H1 (cell line): Measurements from ENCODE around the gene ACTN3. TPM values are rescaled to one million over a fixed set of nuclear protein-coding genes. Genes with fewer than 3 reads are reported as not detected.

Experiments used
- BCL11A ChIP-seq, 2 experiments: IDR thresholded peaks; one replicate each; pipeline ENCODE4 v1.6.1; 2011; ENCODE audit warnings: low read depth in 2 of 2, low read length in 2 of 2, mild to moderate bottlenecking in 2 of 2
- EP300 ChIP-seq, 2 experiments: IDR thresholded peaks; 1 replicate in 1 of 2; 2 replicates in 1 of 2; pipeline ENCODE4 v1.6.1; 2011 to 2012; ENCODE audit warnings: low read depth in 2 of 2, low read length in 2 of 2, mild to moderate bottlenecking in 2 of 2, borderline replicate concordance in 1 of 2, inconsistent platforms in 1 of 2, moderate library complexity in 1 of 2
- KDM1A ChIP-seq: fragments of 200-600, 300-600 bp; sonication (generic); IDR thresholded peaks from 2 replicates; pipeline ENCODE4 v1.7.1; 2016; ENCODE audit warnings: mild to moderate bottlenecking, low read length, borderline replicate concordance
- PHF8 ChIP-seq: fragments of 200-600 bp; sonication (generic); conservative IDR thresholded peaks from 2 replicates; pipeline ENCODE4 v1.7.1; 2012; ENCODE audit warnings: low read depth, mild to moderate bottlenecking, inconsistent platforms, low read length, moderate library complexity
- RNF2 ChIP-seq: fragments of 200-900, 300-1000 bp; sonication (generic); IDR thresholded peaks from 2 replicates; pipeline ENCODE4 v1.7.1; 2016; ENCODE audit warnings: borderline replicate concordance, low read depth, mild to moderate bottlenecking, antibody characterized with exemption, low read length; ENCODE audit not compliant: poor library complexity, severe bottlenecking; ENCODE audit errors: missing control alignments
- polyA plus RNA-seq, 7 experiments: library from polyadenylated mRNA; depleted of rRNA in 3 of 7; stranded (reverse) in 5 of 7; unstranded in 2 of 7; fragments of >200 nt in 5 of 7; fragments of 200-250 nt in 2 of 7; gene quantifications; 1 replicate in 5 of 7; 2 replicates in 1 of 7; 4 replicates in 1 of 7; pipeline versions ENCODE4 v1.2.1 to v1.2.3, GENCODE V29; 2011 to 2013; ENCODE audit warnings: missing spikeins in 2 of 7, mixed read lengths in 2 of 7
- total RNA-seq: library from RNA; stranded (reverse); fragmentation: NEBNext Ultra II Directional; extraction: Animal tissue kit (Norgen Biotek cat#: 25700); gene quantifications from 2 replicates; pipeline ENCODE4 v1.2.1, GENCODE V29; 2021

The ACTN3 gene
- total and polyA plus RNA-seq, 2 of the 8 experiments (the other 6 are each of a cell fraction or from before 2014, with no cell fraction given), result 30.8 to 36.7 TPM

DNA sequence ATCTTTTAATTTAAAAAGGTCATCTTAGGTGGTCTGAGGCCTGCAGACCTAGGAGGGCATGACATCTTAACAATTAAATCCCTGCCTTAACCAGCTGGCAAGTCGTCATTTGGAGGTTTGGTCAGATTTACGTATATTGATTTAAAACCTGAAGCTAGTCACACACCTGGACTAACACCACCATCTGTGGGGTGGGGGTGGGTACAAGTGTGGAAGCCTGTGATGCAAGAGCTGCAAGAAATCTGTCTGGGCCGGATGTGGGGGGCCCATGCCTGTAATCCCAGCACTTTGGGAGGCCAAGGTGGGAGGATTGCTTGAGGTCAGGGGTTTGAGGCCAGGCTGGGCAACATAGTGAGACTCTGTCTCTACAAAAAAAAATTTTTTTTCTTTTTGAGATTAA is 34.6 kb downstream of the ACTN3 start (continued):
- TF ChIP-seq RNF2, result no peak
- no peak for TF ChIP-seq EP300 (IDR thresholded peaks at IDR 0.05; ENCODE audit: borderline replicate concordance in 1 of 2, low read depth in 2 of 2, low read length in 2 of 2)
- no peak for TF ChIP-seq KDM1A
- no peak for TF ChIP-seq BCL11A (IDR thresholded peaks at IDR 0.05; ENCODE audit: low read depth in 2 of 2, low read length in 2 of 2)
- TF ChIP-seq PHF8, result no peak
